GM12892 (cell line): ENCODE data around the gene GNPTG.

Source experiments
- POLR2A ChIP-seq: IDR thresholded peaks from 2 replicates; pipeline ENCODE4 v1.6.1; 2011; ENCODE audit warnings: low read depth, low read length, control low read depth
- TAF1 ChIP-seq: IDR thresholded peaks from 2 replicates; pipeline ENCODE4 v1.6.1; 2011; ENCODE audit warnings: low read depth, mild to moderate bottlenecking, control low read depth, low read length, borderline replicate concordance

- TF ChIP-seq TAF1 (no peak), POLR2A (no peak)
Observed at GRCh38 chr16:1398351-1398750, 46.6 kb downstream of the GNPTG start.
